Fibroblast of lung (primary cell): ENCODE measurements around the gene USP47. TPM values are rescaled to one million over a fixed set of nuclear protein-coding genes. Genes with fewer than 3 reads are reported as not detected.

Experiments used
- DNase-seq, 2 donors: peaks; one replicate each; pipeline versions ENCODE4 v3.0.0 to v3.0.0-alpha.2; 2010; ENCODE audit warnings: low read depth in 2 of 2
- H2AFZ ChIP-seq: 2 replicates; pipeline ENCODE4 v1.5.1; 2012; ENCODE audit warnings: low read length, control low read depth, inconsistent platforms
- H3K27ac ChIP-seq: 2 replicates; pipeline ENCODE4 v1.5.1; 2011; ENCODE audit warnings: low read length, control low read depth; ENCODE audit not compliant: insufficient read depth
- H3K27me3 ChIP-seq: 2 replicates; pipeline ENCODE4 v1.5.1; 2011; ENCODE audit warnings: mild to moderate bottlenecking, low read length; ENCODE audit not compliant: control insufficient read depth, insufficient read depth
- H3K36me3 ChIP-seq: 2 replicates; pipeline ENCODE4 v1.5.1; 2011; ENCODE audit warnings: low read length; ENCODE audit not compliant: control insufficient read depth, insufficient read depth
- H3K4me1 ChIP-seq: 2 replicates; pipeline ENCODE4 v1.5.1; 2011; ENCODE audit warnings: low read length; ENCODE audit not compliant: control insufficient read depth, insufficient read depth; ENCODE audit errors: extremely low read depth
- H3K4me2 ChIP-seq: 2 replicates; pipeline ENCODE4 v1.5.1; 2011; ENCODE audit warnings: low read length, control low read depth; ENCODE audit not compliant: insufficient read depth; ENCODE audit errors: extremely low read depth
- H3K4me3 ChIP-seq, 4 experiments: fragments of 200-600 bp in 1 of 4; sonication (generic) in 1 of 4; replicated peaks in 1 of 4; 2 replicates each; pipeline ENCODE4 v1.5.1; 2011 to 2016; ENCODE audit warnings: low read length in 4 of 4, low read depth in 3 of 4, mild to moderate bottlenecking in 3 of 4, control low read depth in 2 of 4, inconsistent platforms in 1 of 4, mixed read lengths in 1 of 4; ENCODE audit not compliant: insufficient read depth in 1 of 4; ENCODE audit errors: control extremely low read depth in 1 of 4
- H3K79me2 ChIP-seq: 2 replicates; pipeline ENCODE4 v1.5.1; 2012; ENCODE audit warnings: mild to moderate bottlenecking, low read length, inconsistent platforms; ENCODE audit not compliant: control insufficient read depth, insufficient read depth
- H3K9ac ChIP-seq: 2 replicates; pipeline ENCODE4 v1.5.1; 2011; ENCODE audit warnings: mild to moderate bottlenecking, low read length, control low read depth; ENCODE audit not compliant: insufficient read depth
- H3K9me3 ChIP-seq: 2 replicates; pipeline ENCODE4 v1.5.1; 2012; ENCODE audit warnings: low read depth, low read length; ENCODE audit not compliant: control insufficient read depth, insufficient read depth
- H4K20me1 ChIP-seq: 2 replicates; pipeline ENCODE4 v1.5.1; 2011; ENCODE audit warnings: low read length; ENCODE audit not compliant: control insufficient read depth, insufficient read depth; ENCODE audit errors: extremely low read depth
- EZH2 ChIP-seq: IDR thresholded peaks from 2 replicates; pipeline ENCODE4 v1.5.1; 2012; ENCODE audit warnings: low read length, control low read depth, mild to moderate bottlenecking; ENCODE audit errors: missing control alignments
- polyA plus RNA-seq, 2 donors: library from polyadenylated mRNA; depleted of rRNA in 1 of 2; stranded (reverse) in 1 of 2; unstranded in 1 of 2; fragments of >200 nt; gene quantifications; 2 replicates each; pipeline ENCODE4 v1.2.1, GENCODE V29; 2011 to 2012; ENCODE audit warnings: missing spikeins in 1 of 2
- total RNA-seq: library from RNA; depleted of rRNA; stranded (reverse); fragments of >200 nt; gene quantifications from 2 replicates; pipeline ENCODE4 v1.2.1, GENCODE V29; 2014
- TF ChIP-seq, protein P1 (sequence below), 2 donors: IDR thresholded peaks in 1 of 2; conservative IDR thresholded peaks in 1 of 2; 1 replicate in 1 of 2; 2 replicates in 1 of 2; pipeline ENCODE4 v1.5.1; 2011 to 2012; ENCODE audit warnings: low read length in 2 of 2, control low read depth in 1 of 2, inconsistent platforms in 1 of 2, low read depth in 1 of 2, mild to moderate bottlenecking in 1 of 2

Gene USP47
- total and polyA plus RNA-seq, 2 donors (not counting 1 experiment from before 2014, with no cell fraction given) = 40.3 to 162 TPM

DNA sequence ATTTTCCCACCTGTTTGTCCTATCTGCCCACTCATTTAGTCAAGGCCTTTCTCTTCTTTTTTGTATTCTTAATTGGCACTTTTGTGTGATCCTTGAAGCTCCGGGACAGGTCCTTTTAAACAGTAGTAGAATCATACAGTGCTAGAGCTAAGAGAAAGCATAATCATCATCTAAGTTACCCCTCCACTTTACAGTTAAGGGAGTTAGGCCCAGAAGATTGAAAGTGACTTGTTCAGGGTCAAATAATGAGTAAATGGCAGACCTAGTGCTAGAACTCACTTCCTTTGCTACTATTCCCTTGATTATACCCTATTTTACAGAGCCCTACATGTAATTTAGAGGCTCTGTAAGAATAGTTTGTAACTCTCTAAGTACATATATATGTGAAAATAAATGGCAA is 2.5 kb downstream of the USP47 start:
- Histone ChIP-seq H3K79me2 (peaks cover 74% of the 10 kb centered on the region), H3K9me3 (no peaks in the 10 kb centered on the region), H4K20me1 (peaks cover 2% of the 10 kb centered on the region), H3K27ac (peak overlapping the region; percentile 98), H3K27me3 (no peaks in the 10 kb centered on the region), H2AFZ (no peak overlapping the region), H3K4me1 (peaks cover 2% of the 10 kb centered on the region), H3K9ac (no peak overlapping the region), H3K4me3 (peak overlapping the region; percentile 70 to 98 (median 77)), H3K4me2 (peak overlapping the region; percentile 94), H3K36me3 (no peaks in the 10 kb centered on the region)
- DNase-seq = no peak
- no peak for TF ChIP-seq EZH2
- TF ChIP-seq, protein P1, sequence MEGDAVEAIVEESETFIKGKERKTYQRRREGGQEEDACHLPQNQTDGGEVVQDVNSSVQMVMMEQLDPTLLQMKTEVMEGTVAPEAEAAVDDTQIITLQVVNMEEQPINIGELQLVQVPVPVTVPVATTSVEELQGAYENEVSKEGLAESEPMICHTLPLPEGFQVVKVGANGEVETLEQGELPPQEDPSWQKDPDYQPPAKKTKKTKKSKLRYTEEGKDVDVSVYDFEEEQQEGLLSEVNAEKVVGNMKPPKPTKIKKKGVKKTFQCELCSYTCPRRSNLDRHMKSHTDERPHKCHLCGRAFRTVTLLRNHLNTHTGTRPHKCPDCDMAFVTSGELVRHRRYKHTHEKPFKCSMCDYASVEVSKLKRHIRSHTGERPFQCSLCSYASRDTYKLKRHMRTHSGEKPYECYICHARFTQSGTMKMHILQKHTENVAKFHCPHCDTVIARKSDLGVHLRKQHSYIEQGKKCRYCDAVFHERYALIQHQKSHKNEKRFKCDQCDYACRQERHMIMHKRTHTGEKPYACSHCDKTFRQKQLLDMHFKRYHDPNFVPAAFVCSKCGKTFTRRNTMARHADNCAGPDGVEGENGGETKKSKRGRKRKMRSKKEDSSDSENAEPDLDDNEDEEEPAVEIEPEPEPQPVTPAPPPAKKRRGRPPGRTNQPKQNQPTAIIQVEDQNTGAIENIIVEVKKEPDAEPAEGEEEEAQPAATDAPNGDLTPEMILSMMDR (conservative IDR thresholded peaks at IDR 0.05 in 1 of 2, IDR thresholded peaks at IDR 0.05 in 1 of 2; ENCODE audit: low read depth in 1 of 2, low read length in 2 of 2) = no peak

DNA sequence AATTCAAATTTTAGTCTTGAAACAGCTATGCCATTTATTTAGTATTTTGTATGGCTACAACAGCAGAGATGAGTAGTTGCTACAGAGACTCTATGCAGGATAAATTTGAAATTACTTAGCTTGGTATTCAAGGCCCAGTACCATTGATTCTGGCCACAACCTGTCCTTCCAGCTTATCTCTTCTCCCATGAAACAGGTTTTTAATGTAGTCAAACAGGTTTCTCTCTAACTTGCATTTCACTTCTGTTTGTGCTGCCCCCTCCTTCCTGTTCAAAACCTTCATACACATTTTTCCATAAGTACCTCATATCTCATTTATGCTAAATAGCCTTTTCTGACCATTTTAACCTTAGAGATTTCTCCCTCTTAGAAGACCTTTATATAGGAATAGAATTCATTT is 3.3 kb downstream of the USP47 start:
- no peak for DNase-seq
- no peaks in the 10 kb centered on the region for H3K9me3 ChIP-seq
- peaks cover 2% of the 10 kb centered on the region for H3K4me1 ChIP-seq
- peak overlapping the region; percentile 94 for H3K4me2 ChIP-seq
- H3K27me3 ChIP-seq = no peaks in the 10 kb centered on the region
- peaks cover 2% of the 10 kb centered on the region for H4K20me1 ChIP-seq
- no peak overlapping the region for H3K27ac ChIP-seq
- H2AFZ ChIP-seq = no peak overlapping the region
- peaks cover 81% of the 10 kb centered on the region for H3K79me2 ChIP-seq
- H3K36me3 ChIP-seq = no peaks in the 10 kb centered on the region
- H3K4me3 ChIP-seq = peak overlapping the region in 1 of 4 experiments; percentile 77
- TF ChIP-seq, protein P1 (conservative IDR thresholded peaks at IDR 0.05 in 1 of 2, IDR thresholded peaks at IDR 0.05 in 1 of 2; ENCODE audit: low read depth in 1 of 2, low read length in 2 of 2) = no peak
- TF ChIP-seq EZH2 = no peak
- no peak overlapping the region for H3K9ac ChIP-seq

DNA sequence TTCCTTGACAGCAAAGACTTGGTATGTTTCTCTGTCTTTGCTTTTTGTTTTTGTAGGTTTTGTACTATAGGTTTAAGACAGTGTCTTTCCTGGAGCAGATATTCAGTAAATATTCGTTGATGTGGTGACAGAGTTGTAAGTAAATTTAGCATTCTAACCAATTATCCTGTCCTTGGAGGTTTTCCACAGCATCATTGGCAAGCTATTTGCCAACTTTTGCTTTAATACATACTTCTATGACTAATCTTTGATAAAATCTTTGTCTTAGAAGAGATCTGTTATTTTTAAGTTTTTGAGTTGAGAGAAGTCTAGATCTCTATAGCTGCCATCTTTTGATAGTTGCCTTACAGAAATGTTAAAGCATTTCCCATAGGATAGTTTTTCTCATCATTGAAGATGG is 3.8 kb downstream of the USP47 start:
- Histone ChIP-seq H3K79me2 (peaks cover 85% of the 10 kb centered on the region), H2AFZ (no peak overlapping the region), H3K27ac (no peak overlapping the region), H3K27me3 (no peaks in the 10 kb centered on the region), H3K4me1 (peaks cover 2% of the 10 kb centered on the region), H3K9me3 (no peaks in the 10 kb centered on the region), H4K20me1 (peaks cover 2% of the 10 kb centered on the region), H3K4me2 (peak overlapping the region; percentile 11), H3K9ac (no peak overlapping the region), H3K4me3 (peak overlapping the region in 1 of 4 experiments; percentile 3), H3K36me3 (no peaks in the 10 kb centered on the region)
- TF ChIP-seq EZH2 = no peak
- TF ChIP-seq, protein P1 (conservative IDR thresholded peaks at IDR 0.05 in 1 of 2, IDR thresholded peaks at IDR 0.05 in 1 of 2; ENCODE audit: low read depth in 1 of 2, low read length in 2 of 2) = no peak
- peak in 1 of 2 donors; percentile 29 for DNase-seq
